Measurements from ENCODE around the gene WDR70.

GRCh38 chr5:37660319-37660718 is 281.2 kb downstream of the WDR70 start:
- no peak for TF ChIP-seq MAX (IDR thresholded peaks at IDR 0.05; ENCODE audit: low read depth)
- no peak for TF ChIP-seq SMC3 (IDR thresholded peaks at IDR 0.05; ENCODE audit: low read depth, low read length)
- TF ChIP-seq EP300 (IDR thresholded peaks at IDR 0.05; ENCODE audit: borderline replicate concordance in 1 of 2, low read depth in 1 of 2, low read length in 1 of 2), result no peak
- no peak for TF ChIP-seq NFIC (IDR thresholded peaks at IDR 0.05; ENCODE audit: borderline replicate concordance)
- TF ChIP-seq USF1 (IDR thresholded peaks at IDR 0.05; ENCODE audit: borderline replicate concordance, low read depth), result no peak
- TF ChIP-seq RAD21 (IDR thresholded peaks at IDR 0.05; ENCODE audit: low read length), result no peak
- no peak for TF ChIP-seq CTCF (IDR thresholded peaks at IDR 0.05)
- no peak for TF ChIP-seq POLR2AphosphoS5 (IDR thresholded peaks at IDR 0.05; ENCODE audit: low read depth, low read length)
- TF ChIP-seq GATA2 (CRISPR knock-in tag; IDR thresholded peaks at IDR 0.05), result no peak
